Measurements from ENCODE around the gene TEX261.

TEX261 gene

GRCh38 chr2:70937866-70938585 lies 56.6 kb downstream of the TEX261 start:
- no peak for DNase-seq (ENCODE audit: low read depth, low spot score)

GRCh38 chr2:70936979-70937811 lies 57.5 kb downstream of the TEX261 start:
- DNase-seq (ENCODE audit: low read depth, low spot score) = no peak

GRCh38 chr2:70936165-70936978 lies 58.3 kb downstream of the TEX261 start:
- DNase-seq (ENCODE audit: low read depth, low spot score) = no peak

Measured in activated naive CD8-positive, alpha-beta T cell treated with anti-CD3 and anti-CD28 coated beads, Interleukin-2, amount 50 U/mL, for 16 hours (primary cell).